CD4-positive, alpha-beta memory T cell (primary cell): ENCODE measurements around the gene DEXI. TPM values are rescaled to one million over a fixed set of nuclear protein-coding genes. Genes with fewer than 3 reads are reported as not detected.

Source experiments
- CTCF ChIA-PET: fragments of 350-600 bp; sonication (Branson Sonifier 250); formaldehyde crosslinking; loops from one replicate; lab custom pipeline; 2021; ENCODE audit warnings: inconsistent platforms; ENCODE audit not compliant: partially characterized antibody; lab: Charles Lee
- POLR2A ChIA-PET: fragments of 350-600 bp; sonication (Branson Sonifier 250); formaldehyde crosslinking; loops from one replicate; lab custom pipeline; 2021; ENCODE audit not compliant: partially characterized antibody; lab: Charles Lee
- DNase-seq, 5 donors: peaks; one replicate each; pipeline versions ENCODE4 v3.0.0 to v3.0.0-alpha.2; 2020 to 2022; ENCODE audit warnings: mixed read lengths in 1 of 5
- H3K27ac ChIP-seq: one replicate; pipeline ENCODE4 v1.7.0; 2013; ENCODE audit warnings: low read depth, low read length
- H3K27me3 ChIP-seq: 2 replicates; pipeline ENCODE4 v1.7.0; 2013; ENCODE audit warnings: mild to moderate bottlenecking, low read length, moderate library complexity; ENCODE audit not compliant: insufficient read depth
- H3K36me3 ChIP-seq: 2 replicates; pipeline ENCODE4 v1.7.0; 2013; ENCODE audit warnings: mild to moderate bottlenecking, low read length, moderate library complexity; ENCODE audit not compliant: insufficient read depth
- H3K4me1 ChIP-seq: 2 replicates; pipeline ENCODE4 v1.7.0; 2013; ENCODE audit warnings: mild to moderate bottlenecking, low read length, moderate library complexity; ENCODE audit not compliant: insufficient read depth
- H3K4me3 ChIP-seq, 2 donors: one replicate each; pipeline ENCODE4 v1.7.0; 2013; ENCODE audit warnings: low read length in 2 of 2, mild to moderate bottlenecking in 1 of 2
- H3K9me3 ChIP-seq, 2 donors: one replicate each; pipeline ENCODE4 v1.7.0; 2013; ENCODE audit warnings: low read length in 2 of 2, control low read depth in 1 of 2; ENCODE audit not compliant: control insufficient read depth in 1 of 2
- H3K27ac Mint-ChIP-seq, 7 donors: one replicate each; pipeline ENCODE4 v1.8.0; 2020 to 2021; ENCODE audit warnings: mixed read lengths in 7 of 7, mild to moderate bottlenecking in 6 of 7, inconsistent platforms in 3 of 7, moderate library complexity in 3 of 7
- H3K27me3 Mint-ChIP-seq, 2 donors: one replicate each; pipeline ENCODE4 v1.8.0; 2020 to 2021; ENCODE audit warnings: mixed read lengths in 2 of 2
- H3K36me3 Mint-ChIP-seq, 2 donors: one replicate each; pipeline ENCODE4 v1.8.0; 2020 to 2021; ENCODE audit warnings: mixed read lengths in 2 of 2, inconsistent platforms in 1 of 2, mild to moderate bottlenecking in 1 of 2
- H3K4me1 Mint-ChIP-seq, 4 donors: one replicate each; pipeline ENCODE4 v1.8.0; 2020 to 2021; ENCODE audit warnings: mixed read lengths in 4 of 4, mild to moderate bottlenecking in 1 of 4
- H3K4me3 Mint-ChIP-seq, 8 donors: one replicate each; pipeline ENCODE4 v1.8.0; 2020 to 2021; ENCODE audit warnings: mixed read lengths in 8 of 8, mild to moderate bottlenecking in 7 of 8, moderate library complexity in 6 of 8, inconsistent platforms in 3 of 8
- H3K9me3 Mint-ChIP-seq, 8 donors: one replicate each; pipeline ENCODE4 v1.8.0; 2020 to 2021; ENCODE audit warnings: mixed read lengths in 8 of 8, mild to moderate bottlenecking in 5 of 8, inconsistent platforms in 3 of 8, moderate library complexity in 1 of 8
- intact Hi-C: fragments of 100-400 bp; cut with micrococcal nuclease; formaldehyde crosslinking; loops from one replicate; pipeline ENCODE4 v1.15.1; 2023
- polyA plus RNA-seq, 2 donors: library from polyadenylated mRNA; unstranded; fragments of 300-500 nt; fragmentation: Illumina TruSeq; gene quantifications; one replicate each; pipeline ENCODE4 v1.2.3, GENCODE V29; 2021
- total RNA-seq, 2 experiments: library from RNA; stranded (reverse); gene quantifications; one replicate each; pipeline ENCODE4 v1.2.3, GENCODE V29; 2021

The DEXI gene
- total and polyA plus RNA-seq, 4 experiments from 2014 or later, result 37.9 to 66.3 (median 50.7) TPM

GRCh38 chr16:10902999-10903398, 39.3 kb downstream of the DEXI start:
- H3K27ac Mint-ChIP-seq, result no peak overlapping the region
- H3K4me1 ChIP-seq, result no peaks in the 10 kb centered on the region

GRCh38 chr16:10897134-10897533, 45.1 kb downstream of the DEXI start:
- peaks cover 0 to 5% (median 0%) of the 10 kb centered on the region in 4 donors for H3K4me1 Mint-ChIP-seq
- POLR2A ChIA-PET, result no interaction called here
- CTCF ChIA-PET, result no interaction called here
- Histone ChIP-seq H3K27ac (no peak overlapping the region), H3K4me3 (no peak overlapping the region), H3K27me3 (no peaks in the 10 kb centered on the region), H3K4me1 (no peaks in the 10 kb centered on the region), H3K9me3 (no peaks in the 10 kb centered on the region), H3K36me3 (no peaks in the 10 kb centered on the region)
- intact Hi-C loops, result no loop called here
- peaks cover 0 to 2% of the 10 kb centered on the region in 2 donors for H3K27me3 Mint-ChIP-seq
- DNase-seq, result no peak
- no peaks in the 10 kb centered on the region for H3K36me3 Mint-ChIP-seq
- peaks cover 0 to 6% (median 0%) of the 10 kb centered on the region in 8 donors for H3K9me3 Mint-ChIP-seq
- H3K27ac Mint-ChIP-seq, result no peak overlapping the region
- no peak overlapping the region for H3K4me3 Mint-ChIP-seq

More at GRCh38 chr16:10902999-10903398, 39.3 kb downstream of the DEXI start:
- Mint-ChIP-seq H3K9me3 (peaks cover 0 to 15% (median 8%) of the 10 kb centered on the region in 8 donors), H3K36me3 (peaks cover 1 to 6% of the 10 kb centered on the region in 2 donors), H3K27me3 (peaks cover 0 to 2% of the 10 kb centered on the region in 2 donors), H3K4me1 (no peaks in the 10 kb centered on the region), H3K4me3 (no peak overlapping the region)
- ChIA-PET CTCF (interaction anchor here (1.1 kb wide), 1 partner anchor 37 kb away, joined by 3 read pairs; no protein-coding TSS in a partner anchor), POLR2A (no interaction called here)
- DNase-seq, result no peak
- Histone ChIP-seq H3K36me3 (no peaks in the 10 kb centered on the region), H3K4me3 (no peak overlapping the region), H3K9me3 (no peaks in the 10 kb centered on the region), H3K27ac (no peak overlapping the region), H3K27me3 (no peaks in the 10 kb centered on the region)
- intact Hi-C loops, result no loop called here

GRCh38 chr16:10896723-10897122, 45.5 kb downstream of the DEXI start:
- Mint-ChIP-seq H3K27ac (no peak overlapping the region), H3K4me3 (no peak overlapping the region)
- no peaks in the 10 kb centered on the region for H3K36me3 ChIP-seq

GRCh38 chr16:10896165-10896564, 46.1 kb downstream of the DEXI start:
- ChIA-PET CTCF (no interaction called here), POLR2A (no interaction called here)
- Histone ChIP-seq H3K27me3 (no peaks in the 10 kb centered on the region), H3K4me3 (no peak overlapping the region), H3K27ac (no peak overlapping the region), H3K36me3 (no peaks in the 10 kb centered on the region), H3K9me3 (no peaks in the 10 kb centered on the region), H3K4me1 (no peaks in the 10 kb centered on the region)
- Mint-ChIP-seq H3K9me3 (peaks cover 0 to 6% (median 0%) of the 10 kb centered on the region in 8 donors), H3K27me3 (peaks cover 0 to 3% of the 10 kb centered on the region in 2 donors), H3K36me3 (no peaks in the 10 kb centered on the region), H3K4me1 (peaks cover 0 to 5% (median 0%) of the 10 kb centered on the region in 4 donors), H3K4me3 (no peak overlapping the region), H3K27ac (no peak overlapping the region)
- no peak for DNase-seq
- intact Hi-C loops, result no loop called here

More at GRCh38 chr16:10896723-10897122, 45.5 kb downstream of the DEXI start:
- intact Hi-C loops, result no loop called here
- H3K9me3 Mint-ChIP-seq, result peaks cover 0 to 6% (median 0%) of the 10 kb centered on the region in 8 donors
- ChIA-PET POLR2A (no interaction called here), CTCF (no interaction called here)
- Histone ChIP-seq H3K4me3 (no peak overlapping the region), H3K9me3 (no peaks in the 10 kb centered on the region), H3K4me1 (no peaks in the 10 kb centered on the region), H3K27ac (no peak overlapping the region), H3K27me3 (no peaks in the 10 kb centered on the region)
- peaks cover 0 to 2% of the 10 kb centered on the region in 2 donors for H3K27me3 Mint-ChIP-seq
- no peak for DNase-seq
- H3K4me1 Mint-ChIP-seq, result peaks cover 0 to 5% (median 0%) of the 10 kb centered on the region in 4 donors
- no peaks in the 10 kb centered on the region for H3K36me3 Mint-ChIP-seq

- CTCF ChIA-PET, result no interaction called here
- peaks cover 0 to 6% (median 0%) of the 10 kb centered on the region in 8 donors for H3K9me3 Mint-ChIP-seq
- DNase-seq, result peak in 2 of 5 donors; percentile 6 to 13
- intact Hi-C loops, result no loop called here
- peaks cover 0 to 7% of the 10 kb centered on the region in 2 donors for H3K27me3 Mint-ChIP-seq
- Histone ChIP-seq H3K9me3 (no peaks in the 10 kb centered on the region), H3K4me1 (no peaks in the 10 kb centered on the region), H3K27me3 (no peaks in the 10 kb centered on the region), H3K4me3 (no peak overlapping the region), H3K27ac (no peak overlapping the region), H3K36me3 (no peaks in the 10 kb centered on the region)
- no peak overlapping the region for H3K27ac Mint-ChIP-seq
- no peak overlapping the region for H3K4me3 Mint-ChIP-seq
- H3K4me1 Mint-ChIP-seq, result peaks cover 0 to 5% (median 0%) of the 10 kb centered on the region in 4 donors
- POLR2A ChIA-PET, result no interaction called here
- no peaks in the 10 kb centered on the region for H3K36me3 Mint-ChIP-seq
These were observed 47.0 kb downstream of the DEXI start for GRCh38 chr16:10895053-10895946.

- Mint-ChIP-seq H3K27me3 (peaks cover 0 to 9% of the 10 kb centered on the region in 2 donors), H3K9me3 (peaks cover 0 to 3% (median 0%) of the 10 kb centered on the region in 8 donors), H3K4me1 (peaks cover 0 to 5% (median 0%) of the 10 kb centered on the region in 4 donors), H3K36me3 (no peaks in the 10 kb centered on the region), H3K27ac (no peak overlapping the region), H3K4me3 (no peak overlapping the region)
- no peak overlapping the region for H3K4me3 ChIP-seq
- ChIA-PET POLR2A (no interaction called here), CTCF (interaction anchor here (0.7 kb wide), 1 partner anchor 642 kb away, joined by 3 read pairs; no protein-coding TSS in a partner anchor)
- no peaks in the 10 kb centered on the region for H3K9me3 ChIP-seq
- intact Hi-C loops, result no loop called here
- no peak for DNase-seq
- H3K27me3 ChIP-seq, result no peaks in the 10 kb centered on the region
- no peak overlapping the region for H3K27ac ChIP-seq
- H3K36me3 ChIP-seq, result no peaks in the 10 kb centered on the region
- no peaks in the 10 kb centered on the region for H3K4me1 ChIP-seq
These were observed 49.4 kb downstream of the DEXI start for GRCh38 chr16:10892782-10893318.

- Mint-ChIP-seq H3K4me3 (no peak overlapping the region), H3K4me1 (peaks cover 0 to 3% (median under 1%) of the 10 kb centered on the region in 4 donors), H3K27me3 (peaks cover 0 to 9% of the 10 kb centered on the region in 2 donors), H3K27ac (no peak overlapping the region), H3K36me3 (no peaks in the 10 kb centered on the region), H3K9me3 (no peaks in the 10 kb centered on the region)
- DNase-seq, result no peak
- no peaks in the 10 kb centered on the region for H3K36me3 ChIP-seq
- no peak overlapping the region for H3K27ac ChIP-seq
- no peaks in the 10 kb centered on the region for H3K27me3 ChIP-seq
- CTCF ChIA-PET, result no interaction called here
- no peaks in the 10 kb centered on the region for H3K9me3 ChIP-seq
- no peak overlapping the region for H3K4me3 ChIP-seq
- intact Hi-C loops, result no loop called here
- POLR2A ChIA-PET, result no interaction called here
- H3K4me1 ChIP-seq, result no peaks in the 10 kb centered on the region
These were observed 52.4 kb downstream of the DEXI start for GRCh38 chr16:10889855-10890254.
